Endothelial cell of umbilical vein (primary cell): ENCODE data around the gene VPS51. TPM values are rescaled to one million over a fixed set of nuclear protein-coding genes. Genes with fewer than 3 reads are reported as not detected.

Experiments used
- BruUV-seq: library from RNA; stranded (reverse); fragments of 400-500 nt; replicated peaks from 2 replicates; lab custom pipeline; 2021; lab: Mats Ljungman, UMichigan
- CTCF ChIA-PET: fragments of 300-600, 350-600 bp; sonication (Branson Sonifier 250); formaldehyde crosslinking; loops from one replicate; lab custom pipeline; 2021; ENCODE audit warnings: antibody characterized with exemption, inconsistent platforms; lab: Charles Lee
- POLR2A ChIA-PET: fragments of 300-600, 350-600 bp; sonication (Branson Sonifier 250); formaldehyde crosslinking; loops from one replicate; lab custom pipeline; 2021; ENCODE audit warnings: antibody characterized with exemption, inconsistent platforms; lab: Charles Lee
- DNase-seq: peaks from one replicate; pipeline ENCODE4 v3.0.0-alpha.2; 2011; ENCODE audit warnings: low read depth, low spot score
- FAIRE-seq: peaks from 2 replicates; lab custom pipeline; 2011; peaks lifted over from hg19 to GRCh38; lab: Jason Lieb, UNC
- H2AFZ ChIP-seq: 2 replicates; pipeline ENCODE4 v1.6.0; 2012; ENCODE audit warnings: low read depth, low read length, control low read depth, inconsistent platforms
- H3K27ac ChIP-seq: 2 replicates; pipeline ENCODE4 v1.5.1; 2011; ENCODE audit warnings: low read depth, mild to moderate bottlenecking, control low read depth, low read length, moderate library complexity; ENCODE audit not compliant: insufficient read depth
- H3K27me3 ChIP-seq, 2 experiments: 2 replicates each; pipeline versions ENCODE4 v1.6.0 to v1.6.1; 2011; ENCODE audit warnings: low read length in 2 of 2, mixed read lengths in 1 of 2; ENCODE audit not compliant: control insufficient read depth in 2 of 2, insufficient read depth in 2 of 2
- H3K36me3 ChIP-seq, 2 experiments: 2 replicates in 1 of 2; 3 replicates in 1 of 2; pipeline ENCODE4 v1.5.1; 2011; ENCODE audit warnings: low read length in 2 of 2, mild to moderate bottlenecking in 1 of 2, moderate library complexity in 1 of 2; ENCODE audit not compliant: control insufficient read depth in 2 of 2, insufficient read depth in 2 of 2; ENCODE audit errors: extremely low read depth in 1 of 2
- H3K4me1 ChIP-seq: 3 replicates; pipeline ENCODE4 v1.5.1; 2011; ENCODE audit warnings: mild to moderate bottlenecking, low read length; ENCODE audit not compliant: control insufficient read depth, insufficient read depth; ENCODE audit errors: extremely low read depth
- H3K4me2 ChIP-seq: 2 replicates; pipeline ENCODE4 v1.6.1; 2011; ENCODE audit warnings: low read length, control low read depth, mixed read lengths; ENCODE audit not compliant: insufficient read depth
- H3K4me3 ChIP-seq, 3 experiments: fragments of 200-600 bp in 1 of 3; sonication (generic), shearing (Covaris generic) in 1 of 3; replicated peaks in 1 of 3; 2 replicates each; pipeline ENCODE4 v1.5.1; 2011 to 2016; ENCODE audit warnings: control low read depth in 3 of 3, low read length in 3 of 3, mild to moderate bottlenecking in 2 of 3, inconsistent platforms in 1 of 3, low read depth in 1 of 3, moderate library complexity in 1 of 3; ENCODE audit not compliant: insufficient read depth in 1 of 3
- H3K79me2 ChIP-seq: 2 replicates; pipeline ENCODE4 v1.6.0; 2012; ENCODE audit warnings: low read length, inconsistent platforms; ENCODE audit not compliant: control insufficient read depth, insufficient read depth
- H3K9ac ChIP-seq: replicated peaks from 2 replicates; pipeline ENCODE3; 2011; ENCODE audit warnings: low read length, control low read depth; ENCODE audit not compliant: insufficient read depth; ENCODE audit errors: extremely low read depth
- H3K9me1 ChIP-seq: replicated peaks from 3 replicates; pipeline ENCODE4 v1.6.0; 2011; ENCODE audit warnings: mild to moderate bottlenecking, low read length; ENCODE audit not compliant: control insufficient read depth, insufficient read depth; ENCODE audit errors: extremely low read depth
- H3K9me3 ChIP-seq: replicated peaks from 2 replicates; pipeline ENCODE4 v1.5.1; 2012; ENCODE audit warnings: low read length, inconsistent platforms; ENCODE audit not compliant: control insufficient read depth, insufficient read depth
- H4K20me1 ChIP-seq: replicated peaks from 2 replicates; pipeline ENCODE3; 2011; ENCODE audit warnings: mild to moderate bottlenecking, low read length; ENCODE audit not compliant: control insufficient read depth, insufficient read depth; ENCODE audit errors: extremely low read depth
- CTCF ChIP-seq, 2 donors: IDR thresholded peaks; 1 replicate in 1 of 2; 2 replicates in 1 of 2; pipeline ENCODE4 v1.5.1; 2011; ENCODE audit warnings: low read length in 2 of 2, mild to moderate bottlenecking in 2 of 2, moderate library complexity in 2 of 2, control low read depth in 1 of 2, inconsistent platforms in 1 of 2, low read depth in 1 of 2; ENCODE audit not compliant: insufficient read depth in 1 of 2; ENCODE audit errors: extremely low read depth in 1 of 2
- EZH2 ChIP-seq: IDR thresholded peaks from 2 replicates; pipeline ENCODE4 v1.6.1; 2012; ENCODE audit warnings: borderline replicate concordance, low read depth, mild to moderate bottlenecking, moderate library complexity, low read length, inconsistent platforms; ENCODE audit not compliant: severe bottlenecking
- FOS ChIP-seq: IDR thresholded peaks from 2 replicates; pipeline ENCODE4 v1.6.1; 2011; ENCODE audit warnings: mild to moderate bottlenecking, low read length, moderate library complexity, borderline replicate concordance; ENCODE audit not compliant: insufficient read depth
- JUN ChIP-seq: IDR thresholded peaks from 2 replicates; pipeline ENCODE4 v1.6.1; 2011; ENCODE audit warnings: borderline replicate concordance, low read depth; ENCODE audit not compliant: insufficient read length, insufficient read depth
- MAX ChIP-seq: IDR thresholded peaks from 2 replicates; pipeline ENCODE4 v1.6.1; 2011; ENCODE audit not compliant: insufficient read depth, insufficient read length
- MYC ChIP-seq: IDR thresholded peaks from one replicate; pipeline ENCODE4 v1.6.1; 2011; ENCODE audit warnings: mild to moderate bottlenecking, low read depth, low read length
- POLR2A ChIP-seq: IDR thresholded peaks from 2 replicates; pipeline ENCODE4 v1.6.1; 2012; ENCODE audit warnings: low read depth, mild to moderate bottlenecking, control low read depth, low read length
- POLR2AphosphoS5 ChIP-seq: IDR thresholded peaks from 2 replicates; pipeline ENCODE4 v1.6.1; 2012; ENCODE audit warnings: low read depth, mild to moderate bottlenecking, control low read depth, low read length, moderate library complexity; ENCODE audit not compliant: insufficient read depth
- dilution Hi-C: fragments of 300-500 bp; cut with MboI; formaldehyde crosslinking; loops from one replicate; pipeline ENCODE4 v1.15.0; 2019; ENCODE audit warnings: low sequenced_read_pairs; ENCODE audit not compliant: extremely low pct_ligation_motif_present
- intact Hi-C: fragments of 100-400 bp; cut with micrococcal nuclease; formaldehyde crosslinking; loops from one replicate; pipeline ENCODE4 v1.10.0; 2022
- polyA plus RNA-seq, 4 experiments: library from polyadenylated mRNA; depleted of rRNA in 3 of 4; stranded (reverse) in 3 of 4; unstranded in 1 of 4; fragments of >200 nt; gene quantifications; 2 replicates each; pipeline versions ENCODE4 v1.2.1 to v1.2.3, GENCODE V29; 2011 to 2012; ENCODE audit warnings: missing spikeins in 1 of 4
- total RNA-seq: library from RNA; stranded (reverse); gene quantifications from 2 replicates; pipeline ENCODE4 v1.2.3, GENCODE V29; 2021

Gene VPS51
- total and polyA plus RNA-seq, 2 donors (not counting 3 experiments of a cell fraction or from before 2014, with no cell fraction given): 108 to 146 TPM

GRCh38 chr11:65104628-65105027, 8.6 kb downstream of the VPS51 start:
- dilution Hi-C loops: no loop called here

More at GRCh38 chr11:65104628-65105027, 8.6 kb downstream of the VPS51 start:
- peaks cover 8% of the 10 kb centered on the region for H3K79me2 ChIP-seq
- peaks cover 0 to 14% of the 10 kb centered on the region in 2 experiments for H3K36me3 ChIP-seq
- ChIA-PET POLR2A (no interaction called here), CTCF (interaction anchor here (3.5 kb wide), 1 partner anchor 7 kb away, joined by 22 read pairs; the partner anchor contains the start of gene TM7SF2)
- no TSS peak for BruUV-seq
- H3K27me3 ChIP-seq: no peaks in the 10 kb centered on the region
- no peaks in the 10 kb centered on the region for H3K9me1 ChIP-seq
- H2AFZ ChIP-seq: no peak overlapping the region
- H3K9me3 ChIP-seq: no peaks in the 10 kb centered on the region
- no peak overlapping the region for H3K27ac ChIP-seq
- H3K4me1 ChIP-seq: peaks cover 4% of the 10 kb centered on the region
- H3K4me2 ChIP-seq: no peak overlapping the region
- no peak overlapping the region for H3K9ac ChIP-seq
- no peaks in the 10 kb centered on the region for H4K20me1 ChIP-seq
- no peak for FAIRE-seq
- DNase-seq: no peak
- no peak overlapping the region for H3K4me3 ChIP-seq
- TF ChIP-seq MAX: no peak
- TF ChIP-seq CTCF (IDR thresholded peaks at IDR 0.05; ENCODE audit: extremely low read depth in 1 of 2, insufficient read depth in 1 of 2, low read depth in 1 of 2, low read length in 2 of 2): no peak
- no peak for TF ChIP-seq JUN
- no peak for TF ChIP-seq POLR2AphosphoS5
- no peak for TF ChIP-seq FOS
- TF ChIP-seq EZH2: no peak
- no peak for TF ChIP-seq POLR2A
- TF ChIP-seq MYC: no peak
- intact Hi-C loops: no loop called here
